ENCODE results near the gene MAML3.

- TF ChIP-seq POLR2A (IDR thresholded peaks at IDR 0.05; ENCODE audit: low read length) = no peak
- TF ChIP-seq GATA1 (IDR thresholded peaks at IDR 0.05; ENCODE audit: low read depth, low read length) = no peak
Observed at GRCh38 chr4:139675651-139676050, 478.3 kb downstream of the MAML3 start.
